Fibroblast of pulmonary artery (primary cell): ENCODE results near the gene CDC42SE2.

Experiments used
- DNase-seq: peaks from one replicate; pipeline ENCODE4 v3.0.0-alpha.2; 2010; ENCODE audit warnings: low read depth
- H3K4me3 ChIP-seq: replicated peaks from 2 replicates; pipeline ENCODE4 v1.5.1; 2011; ENCODE audit warnings: low read depth, mild to moderate bottlenecking, control low read depth, low read length, moderate library complexity
- CTCF ChIP-seq: IDR thresholded peaks from 2 replicates; pipeline ENCODE4 v1.5.1; 2011; ENCODE audit warnings: mild to moderate bottlenecking, control low read depth, low read length, inconsistent platforms; ENCODE audit errors: missing control alignments

Gene CDC42SE2

DNA sequence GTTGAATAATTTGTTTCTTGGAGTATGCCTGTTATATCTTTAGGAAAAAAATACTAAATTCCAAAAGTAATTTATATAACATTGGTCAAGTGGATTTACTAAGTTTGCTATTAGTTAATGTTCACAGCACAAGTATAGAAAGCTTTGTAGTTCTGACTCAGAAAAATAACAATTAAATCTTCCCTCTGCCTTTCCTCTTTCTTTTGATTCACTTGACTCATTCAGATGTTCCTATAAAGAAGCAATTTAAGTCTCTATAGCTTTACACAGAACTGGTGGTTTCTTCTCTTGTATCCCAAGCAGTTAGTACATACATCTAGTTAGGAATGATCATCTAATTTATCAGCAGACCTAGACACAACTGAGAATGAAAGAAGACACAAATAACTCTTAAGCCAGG, 4.5 kb upstream of the CDC42SE2 start:
- TF ChIP-seq CTCF = no peak
- no peak overlapping the region for H3K4me3 ChIP-seq
- DNase-seq = no peak

DNA sequence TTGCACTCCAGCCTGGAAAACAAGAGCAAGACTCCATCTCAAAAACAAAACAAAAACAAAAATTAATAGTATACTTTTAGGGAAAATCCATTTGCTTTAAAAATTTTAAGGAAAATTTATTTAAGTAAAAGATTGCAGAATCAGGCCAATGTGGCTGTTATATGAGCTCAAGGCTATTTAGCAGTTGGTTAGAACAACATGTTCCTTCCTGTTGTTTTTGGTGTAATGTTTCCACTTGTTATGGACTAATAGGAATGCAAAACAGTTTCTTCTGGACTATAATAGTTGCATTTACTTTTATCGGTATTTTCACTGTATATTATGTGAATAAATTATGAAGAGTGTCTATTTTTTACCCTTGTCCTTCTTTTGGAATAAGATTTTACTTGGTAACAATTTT, 3.0 kb upstream of the CDC42SE2 start:
- TF ChIP-seq CTCF = no peak
- no peak overlapping the region for H3K4me3 ChIP-seq
- no peak for DNase-seq

- no peak for DNase-seq
- no peak overlapping the region for H3K4me3 ChIP-seq
- TF ChIP-seq CTCF = no peak
Measured at GRCh38 chr5:131261483-131261882, 2.4 kb upstream of the CDC42SE2 start.

DNA sequence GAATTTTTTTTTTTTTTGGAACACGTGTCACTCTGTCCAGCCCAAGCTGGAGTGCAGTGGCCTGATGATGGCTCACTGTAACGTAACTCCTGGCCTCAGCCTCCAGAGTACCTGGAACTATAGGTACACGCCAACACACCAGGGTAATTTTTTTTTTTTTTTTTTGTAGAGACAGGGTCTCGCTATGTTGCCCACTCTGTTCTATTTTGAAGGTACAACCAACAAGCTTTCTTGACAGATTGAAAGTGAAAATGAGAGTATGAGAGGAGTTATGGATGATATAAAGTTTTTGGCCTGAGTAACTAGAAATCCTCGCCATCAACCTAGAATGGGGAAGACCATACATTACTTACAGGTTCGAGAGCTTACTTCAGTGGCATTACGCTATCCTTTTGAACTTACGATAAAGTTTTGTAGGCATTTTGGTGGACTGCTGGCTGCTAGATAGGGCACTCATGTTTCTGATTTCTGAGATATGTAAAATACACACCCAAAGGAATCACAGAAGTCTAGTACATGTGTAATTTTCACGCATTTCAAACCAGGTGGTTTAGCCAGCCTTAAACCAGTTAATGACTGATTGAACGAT, 806 bp upstream of the CDC42SE2 start:
- peak; percentile 22 for DNase-seq
- H3K4me3 ChIP-seq = peak overlapping the region; percentile 93
- no peak for TF ChIP-seq CTCF

- peak; percentile 35 for DNase-seq
- TF ChIP-seq CTCF = no peak
- H3K4me3 ChIP-seq = peak overlapping the region; percentile 93
Measured at GRCh38 chr5:131264451-131265099, 722 bp downstream of the CDC42SE2 start.

- TF ChIP-seq CTCF = peak; percentile 47
- DNase-seq = peak; percentile 40
- H3K4me3 ChIP-seq = peak overlapping the region; percentile 93
Measured at GRCh38 chr5:131265311-131265803, 1.5 kb downstream of the CDC42SE2 start.

DNA sequence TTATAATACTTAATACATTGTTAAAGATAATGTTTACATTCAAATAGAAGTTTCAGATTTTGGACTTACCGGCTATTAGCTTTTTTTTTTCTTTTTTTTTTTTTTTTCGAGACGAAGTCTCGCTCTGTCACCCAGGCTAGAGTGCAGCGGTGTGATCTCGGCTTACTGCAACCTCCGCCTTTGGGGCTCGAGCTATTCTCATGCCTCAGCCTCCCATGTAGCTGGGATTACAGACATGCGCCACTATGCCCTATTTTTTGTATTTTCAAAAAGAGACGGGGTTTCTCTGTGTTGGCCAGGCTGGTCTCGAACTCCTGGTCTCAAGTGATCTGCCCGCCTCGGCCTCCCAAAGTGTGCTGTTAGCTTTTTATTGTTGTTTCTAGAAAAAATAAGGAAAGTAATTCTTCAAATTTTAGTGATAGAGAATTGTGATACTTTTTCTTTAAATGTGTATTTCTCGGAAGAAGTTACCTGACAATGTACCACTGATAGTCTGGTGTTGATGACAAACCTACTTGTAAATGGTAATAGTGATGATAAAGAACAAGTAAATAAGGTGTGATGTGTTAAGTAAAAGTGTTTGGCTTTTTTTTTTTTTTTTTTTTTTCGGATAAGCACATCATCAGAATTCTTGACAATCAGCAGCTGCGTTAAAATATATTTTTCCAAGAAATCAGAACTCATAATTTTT, 2.7 kb downstream of the CDC42SE2 start:
- H3K4me3 ChIP-seq = no peak overlapping the region
- no peak for TF ChIP-seq CTCF
- no peak for DNase-seq
